Ammon's horn (tissue), 1 donor: ENCODE data around the gene PHKB.

Experiments
- DNase-seq: peaks from one replicate; pipeline ENCODE4 v3.0.0-alpha.2; 2016; ENCODE audit warnings: low spot score

The PHKB gene

DNA sequence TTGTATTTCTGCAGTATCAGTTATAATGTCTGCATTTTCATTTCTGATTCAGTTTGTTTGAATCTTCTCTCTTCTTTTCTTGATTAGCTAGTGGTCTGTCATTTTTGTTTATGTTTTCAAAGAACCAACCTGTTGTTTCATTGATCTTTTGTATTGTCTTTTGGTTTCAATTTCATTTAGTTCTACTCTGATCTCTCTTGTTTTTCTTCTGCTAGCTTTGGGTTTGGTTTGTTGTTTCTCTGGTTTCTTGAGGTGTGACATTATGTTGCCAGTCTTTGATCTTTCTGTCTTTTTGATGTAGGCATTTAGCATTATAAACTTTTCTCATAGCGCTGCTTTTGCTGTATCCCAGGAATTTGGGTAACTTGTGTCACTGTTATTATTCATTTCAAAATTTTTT lies 107.2 kb downstream of the PHKB start:
- no peak for DNase-seq

DNA sequence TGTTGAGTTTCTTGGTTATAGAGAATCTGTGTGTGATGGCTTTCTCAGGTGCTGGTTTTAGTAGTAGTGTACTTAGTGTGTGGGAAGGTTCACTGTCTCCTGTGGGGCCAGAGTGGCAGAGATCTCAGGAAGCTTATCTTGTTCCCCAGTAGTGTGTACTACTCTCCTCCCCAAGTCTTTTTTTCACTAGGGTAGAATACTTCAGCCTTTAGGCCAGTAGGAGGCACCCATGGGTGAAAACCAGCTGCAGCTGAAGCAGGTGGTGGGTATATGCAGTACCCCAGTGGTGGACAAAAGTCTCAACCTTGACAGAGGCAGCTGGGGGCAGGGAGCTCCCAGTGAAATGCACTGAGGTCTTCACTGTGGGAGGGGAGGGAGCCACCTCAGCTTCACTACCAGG lies 109.9 kb downstream of the PHKB start:
- DNase-seq, result no peak

- DNase-seq, result no peak
Observed at GRCh38 chr16:47571711-47572110, 110.6 kb downstream of the PHKB start.

DNA sequence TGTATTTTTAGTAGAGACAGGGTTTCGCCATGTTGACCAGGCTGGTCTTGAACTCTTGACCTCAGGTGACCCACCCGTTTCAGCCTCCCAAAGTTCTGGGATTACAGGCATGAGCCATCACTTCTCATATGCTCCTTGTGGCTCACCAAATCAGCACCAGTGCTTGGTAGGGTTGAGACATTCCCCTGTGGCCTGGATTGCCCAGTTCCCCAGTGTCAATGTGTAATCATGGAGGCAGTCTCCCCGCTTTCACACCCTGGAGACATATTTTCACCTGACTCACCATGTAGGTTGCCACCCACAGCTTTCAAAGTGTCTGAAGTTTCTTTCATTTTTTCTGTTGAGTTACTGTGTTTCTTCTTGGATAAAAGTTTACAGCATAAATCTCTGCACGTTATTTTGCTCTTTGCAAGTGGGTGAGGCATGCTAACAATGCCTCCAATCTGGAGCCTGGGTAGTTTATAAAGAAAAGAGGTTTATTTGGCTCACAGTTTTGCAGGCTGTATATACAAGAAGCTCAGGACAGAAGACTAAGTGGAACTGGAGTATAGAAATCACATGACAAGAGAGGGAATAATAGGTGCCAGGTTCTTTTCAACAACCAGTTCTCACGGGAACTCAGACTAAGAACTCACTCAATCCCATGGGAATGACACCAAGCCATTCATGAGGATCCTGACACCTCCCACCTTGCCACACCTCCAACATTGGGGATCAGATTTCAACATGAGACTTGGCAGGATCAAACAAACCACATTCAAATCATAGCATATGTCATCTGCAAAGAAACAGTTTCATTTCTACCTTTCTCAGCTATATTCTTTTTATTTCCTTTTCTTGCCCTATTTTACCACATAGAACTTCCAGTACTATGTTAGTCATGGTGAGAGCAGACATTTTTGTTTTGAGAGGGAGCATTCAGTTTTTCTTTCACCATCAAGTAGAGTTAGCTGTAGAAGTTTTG lies 113.2 kb downstream of the PHKB start:
- DNase-seq, result no peak

DNA sequence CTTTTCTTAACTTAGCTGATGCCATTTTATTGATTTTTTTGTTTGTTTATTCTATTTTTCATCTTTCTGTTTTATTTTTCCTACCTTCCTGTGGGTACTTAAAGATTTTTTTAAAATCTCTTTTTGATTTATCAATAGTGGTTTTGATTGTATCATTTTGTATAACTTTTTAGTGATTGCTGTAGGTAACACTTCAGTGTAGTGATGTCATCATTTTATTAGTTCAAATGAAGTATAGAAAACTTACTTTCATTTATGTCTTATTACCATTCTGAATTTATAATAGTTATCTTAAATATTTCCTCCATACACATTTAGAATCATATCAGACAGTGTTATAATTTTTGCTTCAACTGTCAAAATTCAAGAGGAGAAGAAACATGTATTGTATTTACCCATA lies 115.9 kb downstream of the PHKB start:
- no peak for DNase-seq

GRCh38 chr16:47578033-47578432 lies 116.9 kb downstream of the PHKB start:
- DNase-seq, result no peak

DNA sequence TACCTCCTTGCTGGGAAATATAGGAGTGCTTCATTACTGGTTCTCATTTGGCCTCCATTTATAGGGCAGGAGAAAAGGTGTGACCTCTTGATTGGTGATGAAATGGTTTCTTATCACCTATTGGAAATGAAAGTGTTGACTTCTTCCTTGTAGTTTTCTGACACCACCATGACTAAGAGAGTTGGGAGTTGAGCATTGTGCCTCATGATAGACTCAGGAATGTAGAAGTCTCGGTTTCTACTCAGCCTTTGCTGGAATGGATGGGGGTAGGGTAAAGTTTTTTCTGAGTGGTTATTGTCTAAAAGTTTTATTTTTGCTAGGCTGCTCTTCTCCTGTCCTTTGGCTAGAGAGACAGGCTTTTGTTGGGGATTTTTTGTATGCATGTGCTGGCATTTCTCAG lies 117.4 kb downstream of the PHKB start:
- no peak for DNase-seq

- no peak for DNase-seq
Observed at GRCh38 chr16:47581114-47581513, 120.0 kb downstream of the PHKB start.

- no peak for DNase-seq
Observed at GRCh38 chr16:47584464-47585225, 123.5 kb downstream of the PHKB start.

DNA sequence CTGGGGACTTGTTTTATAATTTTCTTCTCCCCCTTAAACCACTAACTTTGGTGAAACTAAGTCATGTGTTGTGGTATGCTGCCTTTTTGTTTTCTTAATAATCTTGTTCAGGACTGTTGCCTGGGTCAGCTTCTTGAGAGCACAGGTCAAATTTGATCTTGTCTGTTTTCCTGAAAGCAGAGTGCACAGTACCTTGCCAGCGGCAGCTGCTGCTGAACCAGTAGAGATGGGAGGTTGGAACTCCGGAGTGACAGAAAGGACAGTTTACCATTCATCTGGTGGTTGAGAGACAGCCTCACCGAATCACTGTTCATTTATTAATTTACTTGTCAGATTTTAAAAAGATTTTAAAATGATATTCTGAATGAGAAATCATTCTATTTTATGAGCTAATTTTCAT lies 125.0 kb downstream of the PHKB start:
- no peak for DNase-seq

- no peak for DNase-seq
Observed at GRCh38 chr16:47590472-47590871, 129.3 kb downstream of the PHKB start.

GRCh38 chr16:47592232-47592631 lies 131.1 kb downstream of the PHKB start:
- no peak for DNase-seq

DNA sequence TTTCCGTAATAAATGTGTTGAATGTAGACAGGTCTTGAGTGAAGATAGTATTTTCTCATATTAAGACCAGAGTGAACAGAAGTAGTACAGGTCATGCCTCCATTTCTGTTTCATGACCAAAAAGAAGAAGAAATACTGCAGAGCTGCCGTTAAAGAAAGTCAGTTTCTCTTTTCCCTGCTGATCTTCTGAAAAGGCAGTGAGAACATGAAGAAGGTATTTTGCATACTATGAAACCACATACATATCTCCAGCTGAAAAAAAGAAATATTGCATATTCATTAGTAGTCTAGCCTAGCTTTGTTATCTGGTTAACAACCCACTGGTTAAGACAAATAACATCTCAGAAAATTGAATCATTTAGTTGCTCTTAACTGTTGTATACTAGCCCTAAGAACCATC lies 138.4 kb downstream of the PHKB start:
- DNase-seq, result no peak

GRCh38 chr16:47600376-47600775 lies 139.2 kb downstream of the PHKB start:
- no peak for DNase-seq

- DNase-seq, result no peak
Observed at GRCh38 chr16:47604306-47604705, 143.2 kb downstream of the PHKB start.

- no peak for DNase-seq
Observed at GRCh38 chr16:47611042-47611441, 149.9 kb downstream of the PHKB start.

DNA sequence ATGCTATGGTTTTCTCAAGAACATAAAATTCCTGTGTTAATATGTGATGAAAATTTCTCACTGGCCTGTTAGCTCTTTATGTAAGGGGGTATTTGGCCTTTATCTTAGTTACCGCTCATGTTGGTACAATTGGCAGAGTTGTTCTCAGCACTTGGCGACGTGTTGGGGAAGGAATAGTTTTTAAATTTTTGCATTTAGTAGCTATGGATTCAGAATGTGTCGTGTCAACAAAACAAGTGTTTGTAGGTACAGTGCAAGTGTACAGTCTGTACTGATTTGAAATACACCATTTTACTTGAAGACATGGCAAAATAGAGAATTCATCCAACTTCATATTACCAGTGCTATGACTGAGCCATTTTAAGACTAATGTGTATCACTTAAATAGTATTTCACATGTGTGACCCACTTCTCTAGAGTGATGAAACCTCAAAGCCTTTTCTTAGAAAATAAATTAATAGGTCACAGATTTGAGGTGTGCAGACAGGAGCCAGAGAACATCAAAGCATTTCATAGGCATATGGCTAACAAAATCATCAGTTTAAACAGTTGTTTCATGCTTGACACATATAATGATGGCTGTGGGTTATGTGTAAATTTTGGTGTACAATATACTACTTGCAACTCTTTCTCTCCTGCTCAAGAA lies 150.8 kb downstream of the PHKB start:
- no peak for DNase-seq

DNA sequence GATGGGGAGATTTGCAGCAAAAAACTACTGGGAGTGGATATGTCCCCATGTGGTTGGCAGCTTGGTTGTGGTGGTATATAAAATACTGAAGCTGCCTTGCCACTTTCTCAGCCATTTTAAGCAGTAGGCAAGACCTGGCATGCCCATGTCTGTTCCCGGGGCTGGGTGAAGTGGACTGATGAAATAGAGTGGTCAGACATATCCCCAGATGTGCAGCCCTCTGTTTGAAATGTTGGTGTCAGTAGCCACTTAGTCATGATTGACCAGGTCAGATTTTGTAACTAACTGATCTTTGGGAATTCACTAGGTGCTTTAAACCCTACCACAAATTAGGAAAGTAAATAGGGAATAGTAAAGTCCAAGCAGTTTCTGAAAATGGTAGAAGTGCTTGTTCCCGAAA lies 151.6 kb downstream of the PHKB start:
- DNase-seq, result no peak

GRCh38 chr16:47613251-47613650 lies 152.1 kb downstream of the PHKB start:
- DNase-seq, result no peak

DNA sequence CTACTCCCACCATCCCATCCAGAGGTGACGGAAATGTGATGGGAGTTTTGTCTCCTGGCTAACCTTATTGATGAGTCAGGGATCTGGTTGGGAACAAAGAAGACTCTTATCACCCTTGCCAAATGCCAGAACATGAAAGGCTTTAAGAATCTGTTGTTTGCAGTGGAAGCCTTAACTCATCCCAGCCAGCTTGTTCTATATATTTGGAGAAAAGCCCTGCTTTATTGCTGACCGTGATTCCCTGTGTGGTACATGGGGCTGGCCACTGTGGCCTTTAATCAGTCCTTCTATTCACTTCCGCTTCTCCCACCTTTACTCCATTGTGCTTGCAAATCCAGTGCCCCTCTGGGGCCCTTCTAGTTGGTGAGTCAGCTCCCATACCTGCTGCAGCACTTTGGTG lies 156.6 kb downstream of the PHKB start:
- no peak for DNase-seq

DNA sequence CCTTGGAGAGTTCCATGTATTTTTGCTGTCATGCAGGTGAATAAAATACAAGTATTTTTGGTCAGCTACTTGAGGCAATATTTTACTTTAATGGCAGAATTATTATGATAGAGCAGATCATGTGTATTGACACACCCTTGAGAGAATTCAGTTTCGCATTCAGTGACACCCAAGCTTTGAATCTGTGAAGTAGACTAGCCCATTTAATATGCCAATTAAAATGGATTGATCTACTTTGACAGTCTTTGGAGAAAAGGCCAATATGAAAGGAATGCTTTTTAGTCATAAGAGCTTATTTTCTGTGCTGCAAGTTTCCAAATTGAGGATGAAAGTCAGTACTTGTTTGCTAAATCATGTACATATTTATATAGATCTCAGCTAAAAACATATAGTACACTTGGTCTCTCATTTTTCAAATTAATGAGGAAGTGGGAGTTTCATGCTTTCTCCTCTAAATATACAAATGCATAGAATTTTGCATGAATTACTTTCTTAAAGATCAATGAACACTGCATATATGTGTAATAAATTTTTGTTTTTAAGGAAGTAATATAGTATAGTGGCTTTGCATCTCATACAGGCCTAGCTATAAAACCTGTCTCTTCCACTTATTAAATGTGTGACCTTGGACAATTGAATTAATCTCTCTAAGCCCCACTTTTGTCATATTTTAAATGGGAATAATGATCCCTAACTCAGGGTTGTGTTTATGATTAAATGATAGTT lies 161.5 kb downstream of the PHKB start:
- no peak for DNase-seq

GRCh38 chr16:47624563-47624962 lies 163.4 kb downstream of the PHKB start:
- DNase-seq, result no peak
